Nephron (organoid): ENCODE results near the gene LRIG2.
A peak's percentile ranks its signal among the peaks of the same experiment; 100 is the strongest.

ENCODE experiments used
- H3K27ac Mint-ChIP-seq, 3 experiments: 2 replicates each; pipeline ENCODE4 v1.8.0; 2020; ENCODE audit warnings: mixed read lengths in 3 of 3, mild to moderate bottlenecking in 2 of 3, moderate library complexity in 1 of 3
- H3K27me3 Mint-ChIP-seq: 2 replicates; pipeline ENCODE4 v1.8.0; 2021; ENCODE audit warnings: low read depth, mild to moderate bottlenecking, moderate library complexity, mixed read lengths
- H3K36me3 Mint-ChIP-seq: 2 replicates; pipeline ENCODE4 v1.8.0; 2020; ENCODE audit warnings: low read depth, mixed read lengths
- H3K4me1 Mint-ChIP-seq: 2 replicates; pipeline ENCODE4 v1.8.0; 2020; ENCODE audit warnings: mixed read lengths
- H3K4me3 Mint-ChIP-seq, 3 experiments: 2 replicates each; pipeline ENCODE4 v1.8.0; 2020; ENCODE audit warnings: mild to moderate bottlenecking in 3 of 3, mixed read lengths in 3 of 3, moderate library complexity in 2 of 3
- H3K9me3 Mint-ChIP-seq: 2 replicates; pipeline ENCODE4 v1.8.0; 2020; ENCODE audit warnings: mixed read lengths
- CTCF ChIP-seq, 3 experiments: fragments of 200-600 bp; sonication (generic); IDR thresholded peaks; one replicate each; pipeline ENCODE4 v1.5.0; 2021; ENCODE audit warnings: antibody characterized with exemption in 3 of 3; ENCODE audit not compliant: unreplicated experiment in 3 of 3

LRIG2 gene

GRCh38 chr1:113031171-113031933, 41.6 kb upstream of the LRIG2 start:
- no peak for TF ChIP-seq CTCF (IDR thresholded peaks at IDR 0.05; ENCODE audit: unreplicated experiment in 3 of 3)
- H3K4me3 Mint-ChIP-seq: no peak overlapping the region
- no peaks in the 10 kb centered on the region for H3K9me3 Mint-ChIP-seq
- no peaks in the 10 kb centered on the region for H3K27me3 Mint-ChIP-seq
- peaks cover 5% of the 10 kb centered on the region for H3K4me1 Mint-ChIP-seq
- no peak overlapping the region for H3K27ac Mint-ChIP-seq
- no peaks in the 10 kb centered on the region for H3K36me3 Mint-ChIP-seq

- Mint-ChIP-seq H3K27me3 (no peaks in the 10 kb centered on the region), H3K27ac (no peak overlapping the region)
Observed at GRCh38 chr1:113035086-113035485, 37.9 kb upstream of the LRIG2 start.

GRCh38 chr1:113036639-113037321, 36.2 kb upstream of the LRIG2 start:
- Mint-ChIP-seq H3K4me3 (no peak overlapping the region), H3K36me3 (no peaks in the 10 kb centered on the region), H3K9me3 (no peaks in the 10 kb centered on the region), H3K27ac (no peak overlapping the region), H3K27me3 (no peaks in the 10 kb centered on the region), H3K4me1 (peaks cover 15% of the 10 kb centered on the region)
- no peak for TF ChIP-seq CTCF (IDR thresholded peaks at IDR 0.05; ENCODE audit: unreplicated experiment in 3 of 3)

More at GRCh38 chr1:113035086-113035485, 37.9 kb upstream of the LRIG2 start:
- no peak for TF ChIP-seq CTCF (IDR thresholded peaks at IDR 0.05; ENCODE audit: unreplicated experiment in 3 of 3)
- H3K4me1 Mint-ChIP-seq: peaks cover 6% of the 10 kb centered on the region
- H3K4me3 Mint-ChIP-seq: no peak overlapping the region
- H3K9me3 Mint-ChIP-seq: no peaks in the 10 kb centered on the region
- H3K36me3 Mint-ChIP-seq: no peaks in the 10 kb centered on the region

GRCh38 chr1:113040041-113040440, 33.0 kb upstream of the LRIG2 start:
- Mint-ChIP-seq H3K4me3 (no peak overlapping the region), H3K27me3 (no peaks in the 10 kb centered on the region), H3K4me1 (peaks cover 33% of the 10 kb centered on the region), H3K9me3 (no peaks in the 10 kb centered on the region), H3K36me3 (no peaks in the 10 kb centered on the region), H3K27ac (peak overlapping the region; percentile 24 to 66 (median 29))
- no peak for TF ChIP-seq CTCF (IDR thresholded peaks at IDR 0.05; ENCODE audit: unreplicated experiment in 3 of 3)

- H3K27me3 Mint-ChIP-seq: no peaks in the 10 kb centered on the region
- peak overlapping the region in 2 of 3 experiments; percentile 24 to 66 for H3K27ac Mint-ChIP-seq
- H3K4me1 Mint-ChIP-seq: peaks cover 33% of the 10 kb centered on the region
- no peaks in the 10 kb centered on the region for H3K36me3 Mint-ChIP-seq
- TF ChIP-seq CTCF (IDR thresholded peaks at IDR 0.05; ENCODE audit: unreplicated experiment in 3 of 3): no peak
- no peak overlapping the region for H3K4me3 Mint-ChIP-seq
- no peaks in the 10 kb centered on the region for H3K9me3 Mint-ChIP-seq
Observed at GRCh38 chr1:113040718-113041412, 32.1 kb upstream of the LRIG2 start.
